HG03066 (cell line): ENCODE data around the gene MYO15A.
A peak's percentile ranks its signal among the peaks of the same experiment; 100 is the strongest.

Source experiments
- ATAC-seq: cut with Tn5 transposase; IDR thresholded peaks from one replicate; pipeline ENCODE4 v1.9.1; 2021; ENCODE audit warnings: low read depth; ENCODE audit not compliant: unreplicated experiment

The MYO15A gene, protein sequence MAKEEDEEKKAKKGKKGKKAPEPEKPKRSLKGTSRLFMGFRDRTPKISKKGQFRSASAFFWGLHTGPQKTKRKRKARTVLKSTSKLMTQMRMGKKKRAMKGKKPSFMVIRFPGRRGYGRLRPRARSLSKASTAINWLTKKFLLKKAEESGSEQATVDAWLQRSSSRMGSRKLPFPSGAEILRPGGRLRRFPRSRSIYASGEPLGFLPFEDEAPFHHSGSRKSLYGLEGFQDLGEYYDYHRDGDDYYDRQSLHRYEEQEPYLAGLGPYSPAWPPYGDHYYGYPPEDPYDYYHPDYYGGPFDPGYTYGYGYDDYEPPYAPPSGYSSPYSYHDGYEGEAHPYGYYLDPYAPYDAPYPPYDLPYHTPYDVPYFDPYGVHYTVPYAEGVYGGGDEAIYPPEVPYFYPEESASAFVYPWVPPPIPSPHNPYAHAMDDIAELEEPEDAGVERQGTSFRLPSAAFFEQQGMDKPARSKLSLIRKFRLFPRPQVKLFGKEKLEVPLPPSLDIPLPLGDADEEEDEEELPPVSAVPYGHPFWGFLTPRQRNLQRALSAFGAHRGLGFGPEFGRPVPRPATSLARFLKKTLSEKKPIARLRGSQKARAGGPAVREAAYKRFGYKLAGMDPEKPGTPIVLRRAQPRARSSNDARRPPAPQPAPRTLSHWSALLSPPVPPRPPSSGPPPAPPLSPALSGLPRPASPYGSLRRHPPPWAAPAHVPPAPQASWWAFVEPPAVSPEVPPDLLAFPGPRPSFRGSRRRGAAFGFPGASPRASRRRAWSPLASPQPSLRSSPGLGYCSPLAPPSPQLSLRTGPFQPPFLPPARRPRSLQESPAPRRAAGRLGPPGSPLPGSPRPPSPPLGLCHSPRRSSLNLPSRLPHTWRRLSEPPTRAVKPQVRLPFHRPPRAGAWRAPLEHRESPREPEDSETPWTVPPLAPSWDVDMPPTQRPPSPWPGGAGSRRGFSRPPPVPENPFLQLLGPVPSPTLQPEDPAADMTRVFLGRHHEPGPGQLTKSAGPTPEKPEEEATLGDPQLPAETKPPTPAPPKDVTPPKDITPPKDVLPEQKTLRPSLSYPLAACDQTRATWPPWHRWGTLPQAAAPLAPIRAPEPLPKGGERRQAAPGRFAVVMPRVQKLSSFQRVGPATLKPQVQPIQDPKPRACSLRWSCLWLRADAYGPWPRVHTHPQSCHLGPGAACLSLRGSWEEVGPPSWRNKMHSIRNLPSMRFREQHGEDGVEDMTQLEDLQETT (N-terminal part only)

DNA sequence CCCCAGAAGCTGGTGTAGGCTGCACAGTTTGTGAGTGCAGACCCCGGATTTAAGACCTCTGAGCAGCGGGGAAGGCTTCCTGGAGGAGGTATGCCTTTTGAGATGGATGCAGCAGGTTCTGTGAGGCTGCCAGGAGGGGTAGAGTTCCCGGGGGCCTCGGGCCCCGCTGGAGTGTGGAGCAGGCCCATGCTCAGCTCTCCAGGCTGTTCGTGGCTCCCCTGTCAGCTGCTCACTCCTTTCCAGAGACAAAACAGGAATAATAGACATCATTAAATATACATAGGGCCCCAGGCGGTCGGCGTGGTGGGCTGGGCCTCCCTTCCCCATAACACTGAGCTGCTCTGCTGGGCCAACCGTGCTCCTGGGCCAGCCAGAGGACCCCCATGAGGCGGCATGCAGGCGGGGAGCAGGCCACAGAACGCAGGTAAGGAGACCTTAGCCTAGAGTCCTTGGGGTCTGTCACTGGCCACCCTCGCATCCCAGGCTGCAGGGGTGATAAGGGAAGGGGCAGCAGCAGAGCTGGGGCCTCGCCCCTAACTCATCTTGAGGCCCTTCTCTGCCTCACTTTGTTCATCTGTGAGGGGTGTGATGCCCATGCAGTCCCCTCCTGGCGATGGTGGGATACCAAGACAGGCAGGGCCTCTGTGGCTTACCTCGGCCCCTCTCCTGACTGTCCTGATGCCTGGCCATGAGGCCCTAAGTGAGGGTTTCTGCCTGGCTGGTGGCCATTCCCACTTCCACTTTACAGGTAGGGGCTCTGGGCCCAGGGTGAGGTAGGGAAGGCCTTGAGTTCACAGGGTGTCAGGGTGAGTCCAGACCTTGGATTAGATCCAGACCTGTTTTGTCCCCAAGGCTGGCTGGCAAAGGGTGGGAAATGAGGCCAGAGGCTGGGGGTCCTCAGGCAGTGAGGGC, at the start of gene MYO15A:
MYO15A (plus strand) TSS at position 356 of the 912 bp plus-strand sequence. CDS start 10,045 bp downstream, outside the sequence.
- ATAC-seq, result no peak

DNA sequence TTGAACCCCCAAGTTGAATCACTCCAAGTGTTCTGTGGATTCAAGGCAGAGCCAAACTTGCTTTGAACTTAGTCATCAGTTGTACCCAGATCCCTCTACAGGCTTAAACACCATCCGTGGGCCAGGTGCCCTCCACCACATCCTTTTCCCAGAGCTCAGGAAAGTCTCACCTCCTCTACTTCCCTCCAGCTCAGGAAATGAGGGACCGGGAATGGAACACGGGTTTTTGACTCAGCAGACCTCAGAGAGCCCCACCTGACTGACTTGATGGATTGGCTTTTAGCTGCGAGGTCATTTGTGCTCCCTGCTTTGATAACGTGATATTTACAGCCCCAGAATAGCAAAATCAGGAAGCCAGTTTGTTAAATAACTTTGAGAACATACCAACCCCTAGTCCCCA, 49.3 kb upstream of the MYO15A start:
- no peak for ATAC-seq

DNA sequence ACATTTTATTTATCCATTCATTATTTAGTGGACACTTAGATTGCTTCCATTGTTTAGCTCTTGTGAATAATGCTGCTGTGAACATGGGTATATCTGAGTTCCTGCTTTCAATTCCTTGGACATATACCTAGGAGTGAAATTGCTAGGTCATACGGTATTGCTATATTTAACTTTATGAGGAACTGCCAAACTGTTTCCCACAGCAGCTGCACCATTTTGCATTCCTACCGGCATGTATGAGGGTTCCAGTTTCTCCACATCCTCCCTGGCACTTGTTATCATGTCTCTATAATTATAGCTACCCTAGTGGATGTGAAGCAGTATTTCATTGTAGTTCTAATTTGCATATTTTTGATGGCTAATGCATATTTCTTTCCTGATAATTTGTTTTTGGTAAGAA, 44.5 kb upstream of the MYO15A start:
- no peak for ATAC-seq

DNA sequence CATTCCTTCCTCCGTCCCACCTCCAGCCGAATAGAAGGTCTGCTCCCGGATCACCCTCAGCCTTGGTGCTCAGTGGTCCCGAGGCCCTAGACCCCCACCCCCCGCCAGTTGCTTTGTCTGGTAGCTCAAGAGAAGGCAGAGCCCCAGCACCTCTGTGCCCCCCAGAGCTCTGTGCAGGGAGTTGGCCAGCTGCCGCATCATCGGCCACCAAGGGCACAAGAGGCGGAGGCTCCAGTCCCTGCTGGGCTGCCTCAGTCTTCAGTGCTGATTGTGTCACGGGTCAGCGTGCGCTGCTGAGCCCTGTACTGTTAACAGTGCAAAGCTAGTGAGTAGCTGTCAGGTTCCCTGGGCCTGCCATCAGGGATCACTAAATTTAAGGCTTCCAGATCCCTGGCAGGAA, 43.0 kb upstream of the MYO15A start:
- ATAC-seq, result no peak

DNA sequence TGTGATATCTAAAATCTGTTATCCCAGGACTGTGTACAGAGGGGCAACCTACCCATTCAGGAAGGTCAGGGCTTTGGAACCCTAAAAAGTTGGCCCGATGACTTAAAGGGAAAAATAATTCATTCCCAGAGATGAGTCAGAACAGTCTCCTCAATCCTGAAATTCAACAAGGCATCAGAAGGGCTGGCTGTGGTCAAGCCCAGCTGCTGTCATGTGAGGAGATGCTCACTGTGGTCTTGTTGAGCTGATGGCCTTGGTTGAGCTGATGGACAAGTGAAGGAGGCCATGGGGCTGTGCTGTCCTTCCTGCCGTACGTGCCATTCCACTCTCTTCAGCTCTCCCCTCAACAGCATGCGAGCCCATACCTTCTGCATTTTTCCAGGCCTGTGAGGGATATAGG, 41.7 kb upstream of the MYO15A start:
- ATAC-seq, result no peak

DNA sequence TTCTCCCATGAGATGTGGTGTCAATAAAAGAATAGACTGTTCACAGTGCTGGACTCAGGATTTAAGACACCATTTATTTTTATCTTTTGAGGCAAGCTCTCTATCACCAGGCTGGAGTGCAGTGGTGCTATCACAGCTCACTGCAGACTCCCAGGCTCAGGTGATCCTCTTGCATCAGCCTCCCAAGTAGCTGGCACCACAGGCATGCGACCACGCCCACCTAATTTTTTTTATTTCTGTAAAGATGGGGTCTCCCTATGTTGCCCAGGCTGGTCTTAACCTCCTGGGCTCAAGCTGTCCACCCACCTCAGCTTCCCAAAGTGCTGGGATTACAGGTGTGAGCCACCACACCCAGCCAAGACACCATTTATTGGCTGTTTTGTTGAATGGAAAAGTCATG, 39.5 kb upstream of the MYO15A start:
- no peak for ATAC-seq

DNA sequence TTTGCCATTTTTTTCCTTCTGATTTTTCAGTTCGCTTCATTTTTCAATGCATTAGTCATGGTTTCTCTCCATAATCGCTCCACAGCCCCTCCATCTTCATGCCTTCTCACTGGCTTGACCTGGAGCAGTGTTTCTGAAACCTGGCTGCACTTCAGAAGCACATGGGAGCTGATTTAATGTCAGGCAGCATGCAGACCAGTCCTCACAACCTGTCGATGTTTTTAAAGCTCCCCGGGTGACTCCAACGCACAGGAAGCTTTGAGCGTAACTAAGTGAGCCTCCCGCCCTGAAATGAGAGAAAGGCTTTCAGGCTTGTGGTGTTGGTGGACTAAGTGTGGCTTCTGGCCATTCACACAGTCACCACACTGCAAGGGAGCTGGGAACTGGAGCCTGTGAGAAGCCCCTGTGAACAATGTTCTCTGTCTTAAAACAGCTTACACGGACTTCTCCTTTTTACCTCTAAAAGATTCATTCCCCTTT, 37.7 kb upstream of the MYO15A start:
- no peak for ATAC-seq

DNA sequence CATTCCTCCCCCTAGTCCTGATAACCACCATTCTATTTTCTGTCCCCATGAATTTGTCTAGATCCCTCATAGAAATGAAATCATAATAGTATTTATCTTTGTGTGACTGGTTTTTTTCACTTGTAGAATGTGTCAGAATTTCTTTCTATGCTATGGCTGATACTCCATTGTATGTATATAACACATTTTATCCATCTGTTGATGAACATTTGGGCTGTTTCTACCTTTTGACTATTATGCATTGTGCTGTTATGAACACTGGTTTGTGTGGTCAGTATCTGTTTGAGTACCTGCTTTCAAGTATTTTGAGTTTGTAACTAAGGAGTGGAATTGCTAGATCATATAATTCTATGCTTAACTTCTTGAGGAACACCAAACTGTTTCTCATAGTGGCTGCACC, 36.8 kb upstream of the MYO15A start:
- ATAC-seq, result no peak

DNA sequence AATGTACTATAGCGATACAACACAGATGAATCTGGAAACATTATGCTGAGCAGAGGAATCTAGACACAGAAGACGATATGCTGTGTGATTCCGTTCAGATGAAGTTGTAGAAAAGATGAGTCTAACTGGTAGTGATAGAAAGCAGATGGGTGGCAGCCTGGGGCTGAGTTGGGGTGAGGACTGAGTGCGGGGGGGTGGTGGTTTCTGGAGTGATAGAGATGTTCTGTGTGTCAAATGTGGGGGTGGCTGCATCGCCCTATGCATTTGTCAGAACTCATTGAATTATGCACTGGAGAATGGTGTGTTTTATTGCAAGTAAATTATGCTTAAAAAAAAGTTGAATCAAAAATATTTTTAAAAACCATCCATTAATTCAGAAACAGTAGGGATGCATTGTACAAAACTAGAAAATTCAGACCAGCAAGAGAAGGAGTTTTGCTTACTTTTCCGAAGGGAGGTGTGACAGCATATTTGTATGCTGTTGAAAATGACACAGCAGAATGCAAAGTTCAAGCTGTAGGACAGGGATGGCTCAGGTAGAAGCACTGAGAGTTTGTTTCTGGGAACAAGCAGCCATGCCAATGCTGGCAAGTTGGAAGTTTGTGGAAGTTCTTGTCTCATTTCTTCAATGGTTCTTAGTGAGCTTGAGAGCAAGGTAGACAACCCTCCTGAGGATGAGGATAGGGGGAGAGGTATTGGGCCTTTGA, 33.8 kb upstream of the MYO15A start:
- ATAC-seq, result no peak

DNA sequence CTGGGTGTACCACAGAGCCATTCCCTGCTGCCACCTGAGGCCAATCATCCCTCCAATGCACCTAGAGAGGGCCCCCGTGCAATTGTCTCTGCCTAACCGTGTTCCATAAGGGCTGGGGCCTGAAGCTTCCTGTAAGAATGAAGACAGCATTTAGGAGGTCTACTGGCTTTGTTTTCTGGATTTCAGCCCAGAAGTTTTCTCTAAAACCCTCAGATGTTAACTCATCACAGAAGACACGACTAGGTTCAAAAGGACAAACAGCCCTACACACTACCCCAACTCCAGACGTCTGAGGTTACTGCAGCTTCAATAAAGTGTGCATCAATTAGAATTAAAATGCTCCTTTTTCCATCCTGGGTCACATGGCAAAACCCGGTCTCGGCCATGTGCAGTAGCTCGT, 31.6 kb upstream of the MYO15A start:
- no peak for ATAC-seq

DNA sequence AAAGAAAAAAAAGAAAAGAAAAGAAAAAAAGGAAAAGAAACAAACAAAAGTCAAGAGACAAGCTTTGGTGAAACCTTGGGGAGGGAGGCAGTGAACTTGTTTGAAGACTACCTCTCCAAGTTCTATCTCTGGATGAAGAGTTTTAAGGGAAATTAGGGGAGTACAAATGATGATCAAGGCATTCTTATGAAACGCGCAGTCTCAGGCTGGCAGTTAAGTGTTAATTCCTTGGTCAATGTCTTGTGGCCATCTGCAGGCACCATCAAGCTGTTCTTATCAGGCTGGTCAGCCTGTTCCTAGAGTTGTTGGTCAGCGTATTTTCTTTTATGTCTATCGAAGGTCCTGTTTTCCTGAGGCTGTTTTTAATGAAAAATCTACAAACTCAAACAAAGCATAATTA, 29.0 kb upstream of the MYO15A start:
- ATAC-seq, result no peak

DNA sequence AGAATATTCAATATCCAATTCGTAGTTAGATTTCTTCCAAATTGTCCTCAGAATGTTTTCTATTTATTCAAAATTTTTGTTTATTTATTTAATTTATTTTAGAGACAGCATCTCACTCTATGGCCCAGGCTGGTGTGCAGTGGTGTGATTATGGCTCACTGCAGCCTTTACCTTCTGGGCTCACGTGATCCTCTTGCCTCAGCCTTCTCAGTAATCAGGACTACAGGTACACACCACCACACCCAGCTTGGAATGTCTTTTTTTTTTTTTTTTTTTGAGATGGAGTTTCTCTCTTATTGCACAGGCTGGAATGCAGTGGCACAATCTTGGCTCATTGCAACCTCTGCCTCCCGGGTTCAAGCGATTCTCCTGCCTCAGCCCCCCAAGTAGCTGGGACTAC, 24.3 kb upstream of the MYO15A start:
- ATAC-seq, result no peak

DNA sequence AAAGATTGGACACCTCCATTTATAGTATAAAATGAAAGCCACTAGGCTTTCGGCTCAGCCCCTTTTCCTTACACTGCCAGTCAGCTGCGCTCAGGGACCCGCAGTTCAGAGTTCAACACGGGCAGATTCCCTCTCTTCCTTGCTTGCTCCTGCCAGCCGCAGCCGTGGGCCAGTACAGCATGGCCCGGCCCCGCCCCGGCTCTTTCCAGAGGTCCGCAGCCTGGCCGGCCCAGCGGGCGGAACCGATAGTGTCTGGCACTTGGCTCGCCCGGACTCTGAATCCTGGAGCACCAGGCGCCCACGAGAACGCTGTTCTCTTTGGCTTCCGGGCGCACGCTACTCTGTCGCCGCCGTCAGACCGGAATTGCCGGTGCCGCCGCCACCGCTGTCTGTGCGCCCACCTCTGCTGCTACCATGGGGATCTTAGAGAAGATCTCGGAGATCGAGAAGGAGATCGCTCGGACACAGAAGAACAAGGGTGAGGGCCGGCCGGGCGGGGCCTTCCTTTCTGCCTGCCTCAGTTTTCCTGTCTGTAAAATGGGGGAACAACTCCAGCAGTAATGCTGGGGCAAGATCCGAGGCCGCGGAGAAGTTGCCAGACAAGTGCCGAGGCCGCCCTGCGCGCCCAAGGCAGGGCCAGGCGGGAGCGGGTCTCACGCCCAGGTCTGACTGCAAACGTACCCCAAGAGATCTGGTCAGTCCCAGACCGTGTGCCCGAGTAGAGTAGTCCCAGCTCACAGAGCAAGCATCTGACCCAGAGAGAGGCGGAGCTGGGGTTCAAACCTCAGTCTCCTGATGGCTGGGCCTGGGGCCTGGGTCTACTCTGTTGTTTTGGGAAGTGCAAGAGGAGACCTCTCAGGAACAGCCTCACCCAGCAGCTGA, 20.7 kb upstream of the MYO15A start, which contains the start of gene DRG2:
DRG2 (plus strand) TSS at position 339 of the 882 bp plus-strand sequence; CDS start at position 415, 76 bp downstream.
- ATAC-seq, result peak; percentile 73

DNA sequence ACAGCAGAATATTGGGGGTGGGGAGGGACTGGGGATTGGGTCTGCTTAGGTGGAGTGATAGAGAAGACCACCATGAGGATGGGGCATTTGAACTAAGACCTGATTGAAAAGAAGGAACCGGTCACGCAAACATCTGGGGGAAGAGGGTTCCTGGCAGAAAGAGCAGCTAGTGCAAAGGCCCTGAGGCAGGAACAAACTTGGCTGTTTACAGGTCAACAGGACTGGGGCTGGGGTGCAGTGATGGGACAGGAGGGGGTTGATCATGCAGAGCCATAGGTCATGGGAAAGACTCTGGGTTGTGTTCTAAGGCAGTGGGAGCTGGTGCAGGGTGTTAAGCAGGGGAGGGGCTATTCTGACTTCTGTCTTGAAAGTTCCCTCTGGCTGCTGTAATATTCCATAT, 18.9 kb upstream of the MYO15A start:
- ATAC-seq, result no peak

DNA sequence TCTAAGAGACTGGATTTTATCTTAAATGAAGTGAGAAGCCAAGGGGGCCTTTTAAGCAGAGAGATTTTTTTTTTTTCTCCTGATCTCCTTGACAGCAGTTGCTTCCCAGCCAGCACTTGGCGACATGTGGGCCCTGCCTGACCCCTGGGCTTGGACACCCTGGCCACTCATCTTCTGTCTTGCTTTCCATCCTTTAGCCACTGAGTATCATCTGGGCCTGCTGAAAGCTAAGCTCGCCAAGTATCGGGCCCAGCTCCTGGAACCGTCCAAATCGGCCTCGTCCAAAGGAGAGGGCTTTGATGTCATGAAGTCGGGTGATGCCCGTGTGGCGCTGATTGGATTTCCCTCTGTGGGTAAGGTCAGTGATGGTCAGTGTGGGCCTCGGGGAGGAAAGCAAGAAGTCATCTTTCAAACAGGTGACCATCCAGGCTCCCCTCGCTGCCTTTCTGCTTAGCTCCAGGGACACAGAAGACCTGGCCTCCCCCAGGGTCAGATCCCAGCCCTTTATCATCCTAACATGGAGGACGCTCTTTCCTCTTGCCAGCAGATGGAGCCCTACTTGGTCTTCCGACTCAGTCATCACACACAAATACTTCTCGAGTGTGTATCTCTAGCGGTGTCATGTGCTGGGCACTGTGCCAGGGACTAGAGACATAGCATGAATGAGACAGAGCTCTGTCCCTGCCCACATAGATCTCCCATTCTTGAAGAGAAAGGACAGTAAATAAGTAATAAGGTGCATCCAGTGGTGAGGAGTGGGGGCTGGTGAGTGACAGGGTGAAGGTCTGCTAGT, 14.7 kb upstream of the MYO15A start:
- no peak for ATAC-seq

DNA sequence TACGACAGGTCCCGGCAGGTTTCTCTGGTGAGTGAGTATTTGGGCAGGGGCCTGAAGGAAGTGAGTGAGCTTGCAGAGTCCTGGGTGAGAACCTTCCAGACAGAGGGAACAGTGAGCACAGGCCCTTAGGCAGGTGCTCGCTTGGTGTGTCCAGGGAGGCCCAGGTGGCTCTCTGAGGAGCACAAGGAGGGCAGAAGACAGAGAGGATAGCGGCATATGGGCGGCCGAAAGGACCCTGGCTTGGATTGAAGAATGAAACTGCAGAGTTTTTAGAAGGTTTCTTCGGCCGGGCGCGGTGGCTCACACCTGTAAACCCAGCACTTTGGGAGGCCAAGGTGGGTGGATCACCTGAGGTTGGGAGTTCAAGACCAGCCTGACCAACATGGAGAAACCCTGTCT, 14.1 kb upstream of the MYO15A start:
- ATAC-seq, result no peak

DNA sequence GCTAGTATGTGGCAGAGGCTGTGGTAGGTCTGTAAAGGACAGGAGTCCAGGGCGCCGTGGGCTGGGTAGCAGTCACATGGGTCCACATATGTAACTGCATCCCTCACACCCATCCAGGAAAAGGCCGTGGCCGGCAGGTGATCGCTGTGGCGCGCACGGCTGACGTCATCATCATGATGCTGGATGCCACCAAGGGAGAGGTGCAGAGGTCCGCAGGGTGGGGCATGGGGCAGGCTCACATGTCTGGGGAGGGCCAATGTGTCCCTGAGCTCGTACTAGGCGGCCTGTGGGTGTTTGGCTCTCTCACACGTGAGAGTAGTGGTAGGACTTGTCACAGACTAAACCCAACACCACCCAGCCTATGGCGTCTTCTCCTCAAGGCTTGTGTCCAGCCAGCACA, 9.0 kb upstream of the MYO15A start:
- no peak for ATAC-seq
